NCI-H1417 treated with DMSO at 0.1 percent for 48 hours (cell line): ENCODE measurements around the gene ITGA11.
A peak's percentile ranks its signal among the peaks of the same experiment; 100 is the strongest.

Source experiments
- DNase-seq: peaks from one replicate; lab custom pipeline; 2025; lab: John Stamatoyannopoulos, UW

The ITGA11 gene

GRCh38 chr15:68289621-68290352 is 142.2 kb downstream of the ITGA11 start:
- DNase-seq, result no peak

GRCh38 chr15:68289057-68289456 is 142.9 kb downstream of the ITGA11 start:
- no peak for DNase-seq

- DNase-seq, result no peak
These were observed 145.7 kb downstream of the ITGA11 start for GRCh38 chr15:68286256-68286655.

- DNase-seq, result peak; percentile 24
These were observed 146.5 kb downstream of the ITGA11 start for GRCh38 chr15:68285259-68285980.

- no peak for DNase-seq
These were observed 147.2 kb downstream of the ITGA11 start for GRCh38 chr15:68284616-68285258.

GRCh38 chr15:68283401-68283800 is 148.6 kb downstream of the ITGA11 start:
- DNase-seq, result no peak

- no peak for DNase-seq
These were observed 151.0 kb downstream of the ITGA11 start for GRCh38 chr15:68281008-68281407.

- DNase-seq, result no peak
These were observed 151.9 kb downstream of the ITGA11 start for GRCh38 chr15:68279779-68280753.

GRCh38 chr15:68278595-68279405 is 153.2 kb downstream of the ITGA11 start:
- DNase-seq, result no peak

- DNase-seq, result no peak
These were observed 153.7 kb downstream of the ITGA11 start for GRCh38 chr15:68278345-68278594.

- peak; percentile 93 for DNase-seq
These were observed 154.2 kb downstream of the ITGA11 start, which contains the start of gene FEM1B for GRCh38 chr15:68277603-68278344. Gene FEM1B, plus strand, starts transcription at chr15:68277745. Its CDS starts 673 bp downstream, at chr15:68278418.

- peak; percentile 46 for DNase-seq
These were observed 154.8 kb downstream of the ITGA11 start for GRCh38 chr15:68277131-68277602.

- peak; percentile 1 for DNase-seq
These were observed 155.3 kb downstream of the ITGA11 start for GRCh38 chr15:68276668-68277067.

GRCh38 chr15:68275165-68275746 is 156.7 kb downstream of the ITGA11 start:
- DNase-seq, result no peak

- DNase-seq, result no peak
These were observed 157.6 kb downstream of the ITGA11 start for GRCh38 chr15:68274201-68274848.

- DNase-seq, result no peak
These were observed 159.2 kb downstream of the ITGA11 start for GRCh38 chr15:68272721-68273271.

- peak; percentile 54 for DNase-seq
These were observed 160.0 kb downstream of the ITGA11 start for GRCh38 chr15:68271854-68272471.

GRCh38 chr15:68268405-68268804 is 163.6 kb downstream of the ITGA11 start:
- no peak for DNase-seq

GRCh38 chr15:68265674-68266073 is 166.3 kb downstream of the ITGA11 start:
- no peak for DNase-seq
